Activated CD4-positive, alpha-beta T cell treated with anti-CD3 and anti-CD28 coated beads, Interleukin-2, Interleukin-6, amounts not matched to agents 100 ng/mL and 50 ng/mL, durations not matched to agents 16 hours and 8 hours (primary cell): ENCODE measurements around the gene MEIKIN.
A peak's percentile ranks its signal among the peaks of the same experiment; 100 is the strongest.
"Not testable (repeated sequence)": the region's sequence is repeated elsewhere in the genome, so short reads cannot be mapped to it uniquely, and the experiment has no call there.

Experiments
- DNase-seq: peaks from one replicate; pipeline ENCODE4 v3.0.0-alpha.2; 2020

MEIKIN gene

DNA sequence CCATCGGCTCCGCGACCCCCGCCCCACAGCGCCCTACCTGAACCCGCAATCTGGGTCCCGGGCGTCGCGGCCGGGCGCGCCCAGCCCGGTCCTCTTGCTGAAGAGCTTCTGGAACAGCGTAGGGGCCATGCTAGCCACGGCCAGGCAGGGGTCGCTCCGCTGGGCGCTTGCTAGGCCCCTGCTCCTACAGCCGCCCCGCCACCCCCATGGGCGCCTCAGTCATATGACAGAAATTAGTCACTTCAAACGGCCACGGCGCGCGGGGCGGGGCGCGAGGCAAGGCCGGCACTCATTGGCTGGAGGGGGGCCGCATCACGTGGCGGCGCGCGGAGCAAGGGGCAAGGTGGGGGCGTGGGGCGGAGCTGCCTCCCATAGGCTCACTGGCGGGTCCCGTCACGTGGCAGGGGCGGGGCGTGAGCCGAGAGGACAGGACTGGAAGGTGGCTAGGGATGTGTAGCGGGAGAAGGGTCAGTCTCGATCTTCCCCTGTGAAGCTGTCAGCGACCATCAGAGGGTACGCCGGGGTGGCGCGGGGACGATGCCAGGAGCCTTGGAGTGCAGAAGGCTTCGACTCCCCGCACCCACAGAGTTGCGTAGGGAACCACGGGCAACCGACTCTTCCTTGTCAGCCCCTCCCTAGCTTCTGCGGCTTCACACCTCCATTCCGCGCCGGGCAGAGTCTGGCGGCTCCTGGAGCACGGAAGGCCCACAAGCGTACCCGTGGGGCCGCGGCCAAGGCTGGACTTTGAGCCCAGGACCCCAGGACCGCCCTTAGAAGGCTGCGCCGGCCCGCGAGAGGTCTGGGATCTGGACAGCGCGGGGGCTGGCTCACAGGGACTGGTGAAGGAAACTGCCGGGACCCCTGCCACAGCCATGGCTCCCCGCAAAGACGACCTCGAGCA is 148.4 kb downstream of the MEIKIN start, which contains the start of gene FNIP1:
Gene FNIP1 (minus strand): TSS at position 225 of the 901 bp plus-strand sequence. CDS start 96 bp downstream, at position 129.
- peak; percentile 99 for DNase-seq

DNA sequence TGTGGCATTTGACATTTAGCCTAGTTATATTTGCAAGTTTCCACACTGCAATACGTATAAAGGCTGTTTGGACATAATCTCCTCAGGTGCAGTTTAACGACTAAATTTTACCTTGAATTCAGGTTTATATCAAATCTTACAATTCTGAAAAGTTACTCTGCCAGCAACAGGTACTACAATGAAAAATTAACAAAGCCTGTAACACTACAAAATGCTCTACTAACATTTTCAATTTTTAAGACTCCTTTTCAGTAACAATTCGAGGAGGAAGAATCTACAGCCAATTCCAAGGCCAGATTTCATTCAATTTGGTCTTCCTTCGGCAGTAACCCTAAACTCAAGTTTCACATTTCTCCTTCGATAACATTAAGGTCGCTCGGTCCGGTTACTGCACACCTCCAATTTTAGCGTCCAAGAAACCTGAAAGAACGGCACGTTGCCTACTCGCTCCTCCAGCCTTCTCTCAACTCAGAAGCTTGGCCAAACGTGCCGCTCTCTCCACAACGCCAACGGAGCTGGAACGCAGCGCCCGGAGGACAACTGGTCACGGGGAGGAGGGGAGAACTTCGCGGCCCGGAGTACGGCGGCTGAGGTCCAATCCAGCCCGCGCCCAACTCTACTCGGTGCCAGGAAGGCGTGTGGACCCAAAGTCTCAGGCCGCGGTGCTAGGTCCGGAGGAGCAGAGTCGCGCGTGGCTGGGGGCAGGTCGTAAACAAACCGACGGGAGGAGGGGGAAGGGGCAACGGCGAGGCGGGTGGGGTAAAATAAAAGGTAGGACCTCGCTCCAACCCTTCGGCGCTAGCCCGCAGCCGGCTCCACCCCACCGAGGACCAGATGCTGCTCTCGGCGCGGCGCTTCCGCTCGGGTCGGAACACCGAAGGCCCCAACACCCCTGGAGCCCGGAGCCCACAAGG is 149.3 kb downstream of the MEIKIN start:
- DNase-seq: peak; percentile 41

DNA sequence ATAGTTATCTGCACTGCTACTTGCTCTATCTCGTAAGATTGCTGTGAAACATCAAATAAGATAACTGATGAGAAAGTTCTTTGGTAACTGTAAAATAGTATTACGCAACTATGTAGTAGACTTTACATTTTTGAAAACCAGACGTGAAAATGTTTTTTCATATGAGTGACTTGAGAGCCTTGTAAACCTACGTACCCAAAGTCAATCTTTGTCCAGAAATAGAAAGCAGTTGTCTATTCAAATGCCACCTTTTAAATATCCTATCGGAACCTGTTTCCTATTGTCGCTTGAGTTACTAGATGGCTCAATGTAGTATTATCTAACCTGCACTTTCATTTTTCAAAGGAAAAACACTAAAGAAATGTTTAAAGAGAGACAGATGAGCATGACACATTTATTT is 150.2 kb downstream of the MEIKIN start:
- no peak for DNase-seq

DNA sequence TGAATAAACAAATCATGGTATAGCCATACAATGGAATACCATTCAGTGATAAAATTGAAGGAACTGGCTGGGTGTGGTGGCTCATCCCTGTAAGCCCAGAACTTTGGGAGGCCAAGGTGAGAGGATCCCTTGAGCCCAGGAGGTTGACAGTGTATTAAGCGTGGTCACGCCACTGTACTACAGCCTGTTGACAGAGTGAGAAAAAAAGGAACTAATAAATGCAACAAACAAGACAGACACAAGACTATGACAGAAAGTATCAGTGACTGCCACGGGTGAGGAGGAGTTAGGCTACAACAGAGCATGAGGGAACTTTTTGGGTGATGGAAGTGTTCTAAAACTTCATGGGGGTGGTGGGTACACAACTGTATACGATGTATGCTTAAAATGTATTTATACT is 150.9 kb downstream of the MEIKIN start:
- no peak for DNase-seq

DNA sequence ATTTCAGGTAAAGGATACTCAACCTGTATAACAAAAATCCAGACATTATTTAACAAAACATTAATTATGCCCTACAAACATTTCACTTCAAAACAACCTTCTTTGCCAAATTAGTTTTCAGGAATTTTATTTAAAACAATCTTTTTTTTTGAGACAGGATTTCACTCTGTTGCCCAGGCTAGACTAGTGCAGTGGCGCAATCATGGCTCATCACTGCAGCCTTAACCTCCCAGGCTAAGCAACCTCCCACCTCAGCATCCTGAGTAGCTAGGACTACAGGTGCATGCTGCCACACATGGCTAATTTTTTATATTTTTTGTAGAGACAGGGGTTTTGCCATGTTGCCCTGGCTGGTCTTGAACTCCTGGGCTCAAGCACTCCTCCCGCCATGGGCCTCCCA is 152.6 kb downstream of the MEIKIN start:
- no peak for DNase-seq

DNA sequence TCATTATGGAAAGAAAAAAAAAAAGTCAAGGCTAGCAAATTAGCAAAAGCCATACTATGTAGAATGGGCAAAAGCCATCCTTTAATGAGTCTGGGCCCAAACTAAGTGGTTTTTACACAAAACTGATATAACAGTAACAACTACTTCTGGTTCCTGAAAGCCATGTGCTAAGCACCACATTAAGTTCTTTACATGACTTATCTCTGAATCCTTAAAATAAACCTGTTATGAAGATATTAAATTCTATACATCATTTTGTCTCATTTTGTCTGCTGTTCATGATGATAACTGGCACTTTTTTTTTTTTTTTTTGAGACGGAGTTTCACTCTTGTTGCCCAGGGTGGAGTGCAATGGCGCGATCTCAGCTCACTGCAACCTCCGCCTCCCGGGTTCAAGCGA is 153.6 kb downstream of the MEIKIN start:
- DNase-seq: no peak

DNA sequence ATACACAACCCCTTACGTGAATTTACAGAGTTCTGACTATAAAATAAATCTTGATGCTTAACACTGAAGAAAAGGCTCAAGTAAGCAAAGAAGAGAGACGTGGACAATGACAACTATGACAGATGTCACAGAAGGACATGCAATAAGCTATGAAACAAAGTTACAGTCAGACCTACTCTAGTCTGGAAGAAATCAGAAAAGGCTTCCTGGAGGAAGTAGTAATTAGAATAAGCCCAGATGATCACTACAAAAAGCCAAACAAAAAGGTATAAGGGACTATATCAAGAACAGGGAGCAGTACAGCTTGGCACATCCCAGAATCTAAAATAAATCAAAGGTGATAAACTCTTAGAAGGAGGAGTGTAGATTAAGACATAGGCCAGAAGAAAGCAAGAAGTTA is 154.9 kb downstream of the MEIKIN start:
- DNase-seq: no peak

DNA sequence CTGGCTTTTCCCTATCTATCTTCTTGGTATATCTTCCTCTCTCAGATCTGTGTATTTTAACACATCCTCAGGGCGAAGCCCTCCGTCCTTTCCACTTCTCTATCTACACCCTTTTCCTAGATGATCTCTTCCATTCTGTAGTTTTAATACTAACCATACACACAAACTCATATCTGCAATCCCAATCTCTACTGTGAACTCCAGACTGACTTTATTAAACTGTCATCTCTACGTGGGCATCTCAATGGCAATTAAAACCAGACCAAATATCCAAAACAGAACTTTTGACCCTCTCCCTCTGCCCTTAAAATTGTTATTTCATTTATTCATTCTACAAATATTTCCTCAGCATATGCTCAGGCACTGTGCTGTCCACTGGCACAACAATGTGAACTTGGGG is 155.7 kb downstream of the MEIKIN start:
- no peak for DNase-seq

DNA sequence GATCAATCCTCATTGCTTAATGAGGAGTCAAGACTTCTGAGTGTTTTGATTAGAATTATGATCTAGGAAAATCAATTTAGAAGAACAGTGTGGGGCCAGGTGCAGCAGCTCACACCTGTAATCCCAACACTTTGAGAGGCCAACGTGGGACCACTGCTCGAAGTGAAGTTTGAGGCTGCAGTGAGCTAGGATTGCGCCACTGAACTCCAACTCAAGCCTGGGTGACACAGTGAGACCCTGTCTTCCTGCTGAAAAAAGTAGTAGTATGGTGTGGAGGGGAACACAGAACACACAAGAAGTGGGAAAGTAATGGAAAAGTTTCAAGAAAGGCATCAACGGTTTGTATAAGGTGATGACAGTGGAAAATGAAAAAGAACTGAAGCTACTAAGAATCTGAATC is 157.7 kb downstream of the MEIKIN start:
- DNase-seq: no peak

DNA sequence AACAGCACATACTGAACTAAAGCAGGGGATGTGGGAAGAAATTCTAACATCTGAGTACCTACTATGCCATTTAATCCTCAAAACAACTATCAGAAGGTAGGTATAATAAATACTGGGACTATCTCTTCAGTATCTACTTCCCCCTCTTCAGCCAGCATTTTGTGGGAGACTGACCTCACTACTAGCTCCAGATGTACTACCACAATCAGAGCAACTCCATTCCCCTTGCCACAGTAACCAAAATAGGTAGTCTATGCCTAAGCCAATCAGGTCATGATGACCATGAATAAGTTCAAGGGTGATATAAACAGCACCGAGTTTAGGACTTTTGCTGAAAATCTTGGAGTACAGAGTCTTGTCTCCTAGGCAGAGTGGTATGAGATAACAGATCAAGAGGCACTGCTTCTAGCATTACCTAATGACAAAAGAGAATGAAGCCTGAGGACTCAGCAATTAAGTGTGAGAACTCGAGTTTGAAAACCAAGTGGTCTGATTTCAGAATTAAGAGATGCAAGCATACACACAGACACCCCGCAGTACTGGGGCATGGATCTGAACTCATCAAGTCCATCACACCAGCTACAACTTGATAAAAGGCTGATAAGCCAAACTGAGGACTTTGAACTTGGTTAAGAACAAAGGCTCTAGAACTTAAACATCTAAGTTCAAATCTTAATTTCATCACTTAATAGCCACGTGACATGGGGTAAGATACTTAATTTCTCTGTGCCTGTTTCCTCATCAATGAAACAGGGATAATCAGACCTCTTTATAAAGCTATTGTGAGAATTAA is 158.4 kb downstream of the MEIKIN start:
- no peak for DNase-seq

DNA sequence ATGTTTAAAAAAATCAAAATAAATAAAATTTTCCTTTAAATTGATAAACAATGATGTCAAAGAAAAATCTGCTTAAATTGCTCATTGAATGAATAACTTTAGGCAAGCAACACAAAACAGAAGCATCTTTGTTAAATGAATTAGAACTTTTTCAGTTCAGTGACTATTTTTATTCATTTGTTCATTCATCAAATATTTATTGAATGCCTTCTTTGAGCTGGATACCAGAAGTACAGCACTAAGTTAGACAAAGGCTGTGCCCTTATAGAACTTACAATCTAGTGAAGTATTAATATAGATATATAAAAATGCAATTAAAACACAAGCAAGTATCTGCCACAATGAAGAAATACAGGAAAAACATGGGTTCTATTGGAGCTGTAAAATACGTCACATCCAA is 159.4 kb downstream of the MEIKIN start:
- DNase-seq: no peak

DNA sequence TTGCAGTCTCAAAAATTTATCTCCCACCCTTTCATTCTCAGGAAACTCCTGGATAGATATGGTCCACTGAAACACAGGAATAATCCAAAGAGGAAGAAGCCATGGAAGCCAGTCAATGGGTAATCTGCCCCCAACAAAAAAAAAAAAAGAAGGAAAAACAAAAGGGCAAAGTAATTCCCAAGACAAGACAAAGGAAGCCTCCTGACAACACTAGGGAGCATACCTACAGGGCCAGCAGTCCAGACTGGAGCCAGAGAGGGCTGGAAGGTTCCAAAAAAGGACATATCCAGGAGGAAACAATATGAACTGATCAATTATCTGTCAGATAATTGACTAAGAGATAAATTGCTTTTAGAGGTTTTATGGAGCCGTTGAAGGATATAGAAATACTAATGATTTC is 161.6 kb downstream of the MEIKIN start:
- DNase-seq: no peak

DNA sequence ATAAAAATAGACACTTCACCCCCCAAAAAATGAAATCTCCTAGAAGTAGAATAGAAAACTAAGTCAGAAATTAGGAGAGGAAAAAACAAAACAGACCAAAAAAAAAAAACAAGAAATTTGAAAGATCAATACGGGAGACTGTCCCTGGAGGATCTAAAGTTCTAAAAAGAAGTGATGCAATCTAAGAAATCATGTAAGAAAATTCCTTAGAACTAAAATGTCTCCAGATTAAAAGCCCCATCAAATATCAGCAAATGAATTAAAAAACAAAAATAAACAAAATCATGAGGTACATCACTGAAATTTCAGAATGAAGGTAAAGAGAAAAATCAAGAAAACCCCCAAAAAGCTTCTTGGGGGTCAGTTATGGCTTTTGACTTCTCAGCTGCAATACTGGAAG is 162.1 kb downstream of the MEIKIN start:
- no peak for DNase-seq

DNA sequence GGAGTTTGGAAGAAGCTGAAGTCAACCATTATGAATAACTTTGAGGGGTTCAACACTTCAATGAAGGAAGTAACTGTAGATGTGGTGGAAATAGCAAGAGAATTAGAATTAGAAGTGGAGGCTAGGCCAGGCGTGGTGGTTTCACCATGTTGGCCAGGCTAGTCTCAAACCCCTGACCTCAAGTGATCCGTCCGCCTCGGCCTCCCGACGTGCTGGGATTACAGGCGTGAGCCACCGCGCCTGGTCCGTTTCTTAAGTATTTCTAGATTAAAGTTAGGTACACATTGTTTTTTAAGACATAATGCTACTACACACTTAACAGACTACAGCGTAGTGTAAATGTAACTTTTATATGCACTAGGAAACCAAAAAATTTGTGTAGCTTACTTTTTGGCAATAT is 162.7 kb downstream of the MEIKIN start:
- DNase-seq: no peak

DNA sequence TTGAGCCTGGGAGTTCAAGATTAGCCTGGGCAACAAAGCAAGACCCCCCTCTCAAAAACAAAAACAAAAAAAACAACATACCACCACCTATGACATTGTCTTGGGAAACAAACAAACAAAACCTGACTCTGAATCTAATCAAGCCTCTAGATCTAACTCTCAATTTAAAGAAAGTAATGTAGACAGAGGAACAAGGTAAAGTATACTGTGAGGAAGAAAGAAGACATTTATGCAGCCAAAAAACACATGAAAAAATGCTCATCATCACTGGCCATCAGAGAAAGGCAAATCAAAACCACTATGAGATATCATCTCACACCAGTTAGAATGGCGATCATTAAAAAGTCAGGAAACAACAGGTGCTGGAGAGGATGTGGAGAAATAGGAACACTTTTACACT is 167.3 kb downstream of the MEIKIN start:
- not testable (repeated sequence) for DNase-seq

DNA sequence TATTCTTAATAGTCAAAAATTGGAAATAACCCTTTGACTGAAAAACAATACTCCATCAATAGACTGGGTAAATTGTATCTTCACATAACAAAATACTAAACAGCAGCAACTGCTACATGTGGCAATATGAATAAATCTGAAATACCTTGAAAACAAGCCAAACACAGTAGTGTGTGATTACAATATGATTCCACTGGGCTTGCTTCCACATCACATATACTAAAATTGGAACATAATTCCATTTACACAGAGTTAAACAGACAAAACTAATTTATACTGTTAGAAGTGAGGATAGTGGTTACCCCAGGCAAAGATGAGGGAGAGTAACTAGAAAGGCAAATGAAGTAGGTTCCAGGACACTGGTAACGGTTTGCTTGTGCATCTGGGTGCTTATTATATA is 169.0 kb downstream of the MEIKIN start:
- no peak for DNase-seq

DNA sequence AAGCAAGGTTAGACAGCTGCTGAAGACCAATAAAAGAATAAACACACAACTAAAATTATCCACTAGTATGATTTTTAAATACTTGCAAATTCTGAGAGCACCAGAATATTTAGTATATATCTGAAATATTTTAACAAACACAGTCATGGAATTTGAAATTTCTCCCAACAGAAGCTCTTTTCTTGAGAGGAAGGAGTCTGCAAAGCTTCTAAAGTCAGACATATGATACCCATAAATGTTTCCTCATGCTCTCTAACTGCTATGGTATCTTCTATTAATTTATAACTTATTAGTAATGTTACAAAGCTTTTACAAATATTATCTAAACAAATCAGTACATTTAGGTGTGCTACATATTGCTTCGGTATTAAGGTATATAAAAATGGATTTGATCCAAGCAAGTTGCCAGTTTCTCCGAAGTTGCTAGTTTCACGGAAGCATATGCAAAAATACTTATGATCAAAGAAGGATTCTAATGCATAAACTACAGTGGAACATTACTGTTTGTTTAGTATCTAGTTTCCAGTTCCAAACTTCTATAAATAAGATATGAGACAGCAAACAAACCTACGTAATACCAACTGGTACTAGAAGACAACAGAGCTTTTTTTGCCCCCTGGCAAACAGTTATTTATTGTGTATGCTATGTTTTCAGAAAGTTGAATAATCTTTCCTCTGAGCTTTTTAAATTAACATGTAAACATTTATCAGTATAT is 170.7 kb downstream of the MEIKIN start:
- DNase-seq: no peak

DNA sequence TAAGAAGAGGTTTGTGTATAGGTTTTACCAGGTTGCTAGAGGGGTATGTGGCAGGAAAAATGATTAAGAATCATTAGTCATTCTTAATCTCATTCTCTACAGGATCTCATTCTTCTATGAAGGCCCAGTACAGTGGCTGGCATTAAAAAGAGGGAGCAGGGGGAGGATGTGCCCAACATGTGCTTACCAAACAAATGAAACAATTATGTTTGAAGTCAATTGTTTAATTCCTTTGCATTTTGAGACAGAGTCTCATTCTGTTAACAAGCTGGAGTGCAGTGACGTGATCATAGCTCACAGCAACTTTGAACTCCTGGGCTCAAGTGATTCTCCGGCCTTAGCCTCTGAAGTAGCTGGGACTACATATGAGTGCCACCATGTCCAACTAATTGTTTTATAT is 171.7 kb downstream of the MEIKIN start:
- DNase-seq: no peak

DNA sequence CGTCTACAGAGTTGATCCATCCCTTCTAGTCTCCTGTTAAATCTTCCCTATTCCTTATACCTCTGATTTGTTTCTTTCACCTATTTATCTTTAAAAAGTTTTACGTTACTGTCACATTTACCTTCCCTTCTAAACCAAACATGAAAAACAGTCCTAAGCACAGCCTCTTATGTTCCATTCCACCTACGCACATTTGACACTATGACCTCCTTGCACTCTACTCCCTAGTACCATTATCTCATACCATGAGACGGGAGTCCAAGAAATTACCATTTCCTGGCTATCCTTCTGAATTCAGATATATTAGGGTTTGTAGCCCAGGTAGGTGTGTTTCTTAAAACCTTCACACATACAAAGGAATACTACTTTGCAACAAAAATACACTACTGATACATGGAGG is 173.8 kb downstream of the MEIKIN start:
- no peak for DNase-seq

DNA sequence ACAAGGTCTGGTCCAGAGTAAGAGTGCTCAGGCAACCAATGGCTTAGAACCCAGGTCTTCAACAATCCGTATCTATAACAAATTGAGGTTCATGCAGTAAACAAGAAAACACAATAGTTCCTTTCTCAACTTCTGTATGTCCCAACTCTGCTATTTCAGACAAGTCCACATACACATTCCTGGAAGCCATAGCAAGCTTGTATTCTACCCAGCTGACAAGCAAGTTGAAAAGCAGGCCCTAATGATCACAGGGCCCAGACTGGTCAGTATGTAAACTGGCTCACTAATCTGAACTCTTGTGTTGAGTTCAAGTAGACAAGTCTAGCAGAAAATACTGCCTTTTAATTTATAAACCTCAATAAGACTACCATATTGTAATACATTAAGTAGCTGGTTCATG is 175.5 kb downstream of the MEIKIN start:
- DNase-seq: no peak

DNA sequence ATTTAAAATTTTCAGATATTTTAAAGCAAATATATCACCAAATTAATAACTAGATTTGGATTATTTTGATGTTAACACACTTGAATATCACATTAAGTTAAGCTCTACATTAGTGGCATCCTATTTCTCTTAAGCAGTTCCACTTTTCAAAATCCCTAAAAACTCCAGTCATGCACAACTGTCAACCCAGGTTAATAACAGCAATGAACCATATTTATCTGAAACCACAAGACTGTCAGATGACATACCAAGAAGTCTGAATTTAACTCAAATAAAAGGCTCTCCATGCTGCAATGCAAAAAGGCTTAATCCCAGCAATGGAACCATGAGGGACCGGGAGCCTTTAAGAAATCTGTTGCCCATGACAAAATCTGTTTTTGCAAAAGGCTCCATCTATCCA is 176.1 kb downstream of the MEIKIN start:
- no peak for DNase-seq

DNA sequence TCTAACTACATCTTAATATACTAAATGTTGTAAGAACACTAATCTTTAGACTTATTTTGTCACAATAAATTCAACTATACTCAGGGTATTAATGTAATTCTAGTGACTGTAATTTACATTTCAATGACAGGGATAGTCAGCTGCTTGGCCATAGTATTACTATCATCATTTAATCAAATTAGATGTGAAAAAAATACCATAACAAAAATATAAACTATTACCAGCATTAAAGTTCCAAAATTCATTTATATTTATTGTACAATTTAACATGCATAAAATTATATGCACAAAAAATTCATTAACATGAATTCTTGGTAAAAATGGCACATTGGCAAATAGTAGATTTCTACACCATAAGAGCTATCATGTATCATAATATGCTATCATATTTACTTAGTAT is 177.6 kb downstream of the MEIKIN start:
- no peak for DNase-seq
